HG02798 (cell line): Measurements from ENCODE around the gene CFAP74.

Source experiments
- ATAC-seq: cut with Tn5 transposase; IDR thresholded peaks from one replicate; pipeline ENCODE4 v1.9.1; 2021; ENCODE audit warnings: mild to moderate bottlenecking; ENCODE audit not compliant: unreplicated experiment, poor library complexity

CFAP74 gene, protein sequence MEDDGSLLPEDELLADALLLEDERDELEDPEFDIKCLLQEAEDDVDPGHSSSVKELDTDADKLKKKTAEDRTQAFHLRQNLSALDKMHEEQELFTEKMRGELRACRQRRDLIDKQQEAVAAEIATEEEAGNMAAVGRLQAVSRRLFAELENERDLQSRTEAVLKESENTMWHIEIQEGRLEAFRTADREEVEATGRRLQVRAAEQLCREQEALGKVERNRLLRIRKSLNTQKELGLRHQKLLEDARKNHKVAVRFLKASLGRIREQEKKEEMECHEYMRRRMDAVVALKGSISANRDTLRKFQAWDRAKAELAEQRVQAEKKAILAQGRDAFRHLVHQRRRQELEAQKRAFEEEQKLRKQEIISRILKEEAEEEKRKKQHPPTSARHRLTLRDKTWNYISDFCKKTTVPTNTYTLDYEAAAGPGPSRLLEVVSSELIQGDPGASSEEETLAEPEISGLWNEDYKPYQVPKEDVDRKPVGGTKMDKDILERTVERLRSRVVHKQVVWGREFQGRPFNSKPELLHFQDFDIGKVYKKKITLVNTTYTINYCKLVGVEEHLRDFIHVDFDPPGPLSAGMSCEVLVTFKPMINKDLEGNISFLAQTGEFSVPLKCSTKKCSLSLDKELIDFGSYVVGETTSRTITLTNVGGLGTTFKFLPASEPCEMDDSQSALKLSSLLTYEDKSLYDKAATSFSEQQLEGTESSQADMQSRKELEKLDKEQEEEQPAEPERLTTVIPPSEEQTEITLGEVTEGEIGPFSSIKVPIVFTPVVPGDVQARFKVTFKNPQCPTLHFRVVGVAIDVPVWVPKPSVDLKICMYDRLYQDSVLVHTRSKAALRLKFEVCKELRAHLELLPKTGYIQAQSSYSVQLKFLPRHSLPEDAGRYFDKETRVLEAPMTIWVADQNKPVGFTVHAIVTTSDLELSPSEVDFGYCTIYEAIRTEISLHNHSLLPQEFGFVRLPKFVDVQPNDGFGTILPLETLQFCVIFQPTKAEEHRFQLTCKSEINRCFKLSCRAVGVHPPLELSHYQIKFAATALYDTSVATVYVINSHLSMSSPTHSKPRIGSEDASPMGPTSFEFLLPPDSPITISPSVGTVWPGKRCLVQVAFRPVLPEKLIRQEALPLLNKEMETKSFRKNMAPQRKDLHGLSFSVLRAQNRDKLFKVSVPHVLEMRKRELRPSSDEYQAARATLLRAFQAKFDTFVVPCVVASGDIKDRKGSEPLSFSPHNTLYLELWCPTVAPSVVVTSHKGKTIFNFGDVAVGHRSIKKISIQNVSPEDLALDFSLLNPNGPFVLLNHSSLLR (N-terminal part only)

DNA sequence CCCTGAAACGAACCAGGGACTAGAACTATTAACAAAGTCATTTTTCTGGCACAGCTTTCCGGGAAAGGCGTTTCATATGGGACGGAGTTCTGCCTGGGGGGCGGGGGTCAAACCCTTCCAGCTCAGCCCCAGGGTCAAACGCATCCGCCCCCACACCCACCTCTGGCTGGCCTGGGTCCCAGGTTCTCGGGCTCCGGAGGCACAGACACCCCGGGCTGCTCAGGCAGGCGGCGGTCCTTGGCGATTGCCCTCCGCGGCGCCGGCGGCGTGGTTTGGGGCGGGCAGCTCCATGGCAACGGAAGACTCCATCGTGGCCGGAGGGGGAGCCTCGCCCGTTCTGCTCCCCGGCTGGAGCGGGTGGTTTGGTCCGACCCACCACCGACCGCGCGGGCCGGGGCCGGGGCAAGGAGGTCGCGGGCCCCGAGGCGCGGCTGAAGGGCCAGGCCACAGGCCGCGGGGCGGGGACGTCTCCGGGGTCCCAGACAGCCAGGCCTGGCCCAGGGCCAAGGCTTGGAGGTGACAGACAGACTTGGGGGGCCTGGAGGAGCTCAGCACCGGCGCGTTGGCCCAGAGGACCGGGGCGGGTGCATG is at the start of gene CFAP74:
Gene CFAP74, minus strand, starts transcription at position 246 of the 591 bp plus-strand sequence. CDS start 12,830 bp downstream, outside the sequence.
- no peak for ATAC-seq

DNA sequence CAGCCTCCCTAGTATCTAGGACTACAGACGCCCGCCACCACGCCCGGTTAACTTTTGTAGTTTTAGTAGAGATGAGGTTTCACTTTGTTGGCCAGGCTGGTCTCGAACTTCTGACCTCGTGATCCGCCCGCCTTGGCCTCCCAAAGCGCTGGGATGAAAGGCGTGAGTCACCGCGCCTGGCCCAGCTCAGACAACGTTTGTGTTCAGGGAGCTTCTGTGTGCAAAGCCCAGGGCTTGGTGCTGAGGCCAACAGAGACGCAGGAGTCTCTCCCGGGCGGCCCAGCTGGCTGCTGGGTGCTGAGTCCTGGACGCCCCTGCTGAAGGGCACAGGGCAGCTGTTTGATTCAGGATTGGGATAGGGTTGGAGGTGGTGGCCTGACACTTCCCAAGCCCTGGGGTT is 49.6 kb upstream of the CFAP74 start:
- ATAC-seq: no peak

DNA sequence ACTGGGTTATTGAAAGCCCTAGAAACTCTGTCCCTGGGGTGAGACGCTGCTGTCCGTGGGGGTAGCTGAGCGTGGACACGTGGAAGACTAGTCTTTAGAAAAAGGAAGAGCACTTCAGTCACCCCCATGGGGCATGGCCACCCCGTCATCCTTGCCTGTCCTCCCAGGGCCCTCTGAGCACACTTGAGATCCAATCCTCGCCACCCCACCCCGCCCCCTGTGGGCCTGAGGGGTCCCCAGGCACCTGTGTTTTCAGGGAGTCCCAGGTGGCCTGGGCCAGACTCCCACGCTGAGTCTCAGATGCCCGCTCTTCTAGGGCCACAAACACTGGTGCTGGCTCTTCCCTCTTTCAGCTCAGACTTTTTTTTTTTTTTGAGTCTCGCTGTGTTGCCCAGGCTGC is 49.2 kb upstream of the CFAP74 start:
- no peak for ATAC-seq

DNA sequence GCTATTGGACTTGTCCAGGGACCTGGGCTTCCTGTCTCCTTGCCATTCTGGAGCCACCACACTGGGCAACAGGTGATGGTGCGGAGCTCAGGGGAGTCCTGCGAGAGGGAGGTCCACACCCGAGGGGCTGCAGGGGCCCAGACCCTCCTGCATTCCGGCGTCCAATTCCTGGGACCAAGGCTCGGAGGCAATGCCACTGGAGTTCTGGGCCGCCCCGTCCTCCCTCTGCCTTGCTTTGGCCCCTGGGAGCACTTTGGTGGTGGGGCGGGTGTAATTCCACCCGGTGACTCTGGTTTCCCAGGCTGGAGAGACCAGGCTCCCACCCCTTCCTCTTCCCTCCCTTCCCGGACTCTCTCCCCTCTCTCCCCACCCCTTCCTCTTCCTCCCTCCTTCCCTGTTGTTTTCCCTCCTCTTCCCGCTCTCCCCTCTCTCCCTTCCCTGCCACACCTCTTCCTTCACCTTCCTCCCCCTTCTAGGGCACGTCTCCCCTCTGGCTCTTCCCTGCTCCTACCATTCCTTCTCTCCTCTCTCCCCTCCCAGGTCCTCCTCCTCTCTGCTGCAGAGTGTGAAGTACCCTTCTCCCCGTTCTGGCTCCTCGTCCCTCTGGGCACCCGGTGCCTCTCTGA is 48.6 kb upstream of the CFAP74 start:
- no peak for ATAC-seq

DNA sequence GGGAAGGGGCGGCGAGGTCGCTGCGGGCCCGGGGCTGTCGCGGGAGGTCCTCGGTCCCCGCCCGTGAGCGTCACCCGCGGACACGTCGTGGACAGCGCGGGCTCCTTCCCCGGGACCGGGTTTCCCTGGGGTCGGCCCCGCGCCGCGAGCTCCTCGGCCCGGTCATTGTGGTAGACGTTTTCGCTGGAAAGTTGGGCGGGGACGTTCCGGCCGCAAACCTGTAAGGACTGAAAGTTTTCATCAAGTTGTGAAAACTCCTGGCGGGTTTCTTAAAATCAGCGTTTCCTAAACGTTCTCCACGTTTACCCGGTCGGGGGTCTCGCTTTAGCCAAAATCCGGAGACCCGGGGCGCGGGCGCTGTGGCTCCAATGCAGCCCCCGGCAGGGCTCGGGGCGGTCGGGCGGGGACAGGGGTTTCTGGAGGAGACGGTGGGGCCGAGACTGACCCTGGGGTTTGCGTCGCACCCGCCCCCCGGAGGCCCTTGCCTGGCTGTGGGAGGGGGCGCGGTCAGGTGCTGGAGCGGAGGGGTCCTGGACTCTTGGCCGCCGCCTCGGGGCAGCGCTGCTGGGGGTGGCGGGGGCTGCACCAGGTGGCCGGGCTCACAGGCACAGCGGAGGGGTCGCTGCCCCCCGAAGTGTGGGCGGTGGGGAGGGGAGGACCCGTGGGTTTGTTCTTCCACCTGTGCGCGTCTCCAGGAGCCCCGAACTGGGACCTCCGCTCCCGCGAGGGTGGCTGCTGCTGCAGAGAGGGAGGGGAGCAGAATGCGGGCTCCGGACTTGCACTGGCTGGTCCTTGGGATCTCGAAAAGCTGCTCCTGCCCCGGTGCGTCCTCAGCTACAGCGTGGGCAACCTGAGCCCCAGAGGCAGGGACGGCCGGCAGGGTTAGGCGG is 47.5 kb upstream of the CFAP74 start:
- ATAC-seq: no peak

DNA sequence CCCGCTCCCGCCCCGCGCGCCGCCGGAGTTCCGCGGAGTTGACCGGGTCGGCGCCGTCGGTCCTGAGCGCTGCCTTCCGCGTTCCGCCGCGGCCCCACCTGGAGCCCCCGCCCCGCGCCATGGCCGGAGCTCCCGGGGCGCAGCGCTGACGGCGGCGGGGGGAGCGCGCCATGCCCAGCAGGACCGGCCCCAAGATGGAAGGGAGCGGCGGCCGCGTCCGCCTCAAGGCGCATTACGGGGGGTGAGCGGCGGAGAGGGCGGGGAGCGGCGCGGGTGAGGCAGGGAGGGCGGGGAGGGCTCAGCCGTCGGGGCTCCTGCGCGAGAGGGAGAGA is 46.8 kb upstream of the CFAP74 start:
- ATAC-seq: no peak

DNA sequence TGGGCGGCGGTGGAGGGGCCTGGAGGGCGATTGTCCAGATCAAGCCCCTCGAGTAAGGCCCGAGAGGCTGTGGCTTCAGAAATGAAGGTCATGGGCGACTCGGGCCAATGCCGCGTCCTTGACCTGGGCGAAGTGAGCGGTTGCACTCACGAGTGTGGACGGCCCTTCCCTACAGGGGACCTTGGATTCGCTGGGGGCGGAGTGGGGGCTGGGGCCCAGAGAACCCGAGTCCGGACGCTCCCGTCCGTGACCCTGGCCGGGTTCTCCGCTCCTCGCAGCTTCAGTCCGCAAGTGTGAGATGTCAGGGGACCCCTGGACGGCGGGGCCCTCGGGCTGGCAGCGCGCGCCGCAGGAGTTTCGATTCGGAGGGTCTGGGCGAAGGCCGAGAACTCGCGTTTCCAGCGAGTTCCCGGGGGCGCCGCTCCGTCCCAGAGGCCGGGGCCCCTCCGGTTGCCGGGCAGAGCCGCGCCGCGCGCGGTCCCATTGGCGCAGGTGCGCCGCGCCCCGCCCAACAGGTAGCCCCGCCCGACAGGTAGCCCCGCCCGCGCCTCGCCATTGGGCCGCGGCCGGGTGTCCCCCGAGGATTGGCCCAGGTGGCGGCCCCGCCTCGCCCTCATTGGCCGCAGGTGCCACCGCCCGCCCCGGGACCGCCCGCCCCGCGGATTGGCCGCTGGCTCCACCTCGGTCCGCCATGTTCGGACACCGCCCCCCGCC is 46.3 kb upstream of the CFAP74 start, which contains the start of gene PRKCZ:
Gene PRKCZ, plus strand, starts transcription at position 694 of the 714 bp plus-strand sequence. CDS start 220 bp downstream, outside the sequence.
- ATAC-seq: peak; percentile 68

DNA sequence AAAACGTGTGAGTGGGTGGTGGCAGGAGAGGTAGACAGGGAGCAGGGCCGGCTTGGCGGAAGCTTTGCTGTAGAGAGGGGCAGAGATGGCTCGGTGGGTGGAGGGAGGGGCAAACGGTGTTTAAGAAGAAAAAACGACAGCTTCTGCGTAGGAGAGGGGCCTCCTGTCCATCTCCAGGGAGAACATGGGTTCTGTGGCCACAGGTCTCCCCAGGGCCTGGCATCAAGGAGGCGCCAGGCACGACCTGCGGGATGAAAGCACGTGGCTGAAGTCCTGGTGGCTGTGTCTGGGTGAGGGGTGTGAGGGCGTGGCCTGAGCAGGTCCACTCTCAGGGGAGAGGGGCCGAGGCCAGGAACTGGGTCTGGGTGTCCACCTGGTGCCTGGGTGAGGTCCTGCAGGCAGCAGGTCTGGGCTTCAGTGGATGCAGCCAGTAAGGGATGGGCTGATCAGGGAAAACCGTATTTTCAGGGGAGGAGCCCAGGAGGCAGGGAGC is 45.7 kb upstream of the CFAP74 start:
- ATAC-seq: no peak

DNA sequence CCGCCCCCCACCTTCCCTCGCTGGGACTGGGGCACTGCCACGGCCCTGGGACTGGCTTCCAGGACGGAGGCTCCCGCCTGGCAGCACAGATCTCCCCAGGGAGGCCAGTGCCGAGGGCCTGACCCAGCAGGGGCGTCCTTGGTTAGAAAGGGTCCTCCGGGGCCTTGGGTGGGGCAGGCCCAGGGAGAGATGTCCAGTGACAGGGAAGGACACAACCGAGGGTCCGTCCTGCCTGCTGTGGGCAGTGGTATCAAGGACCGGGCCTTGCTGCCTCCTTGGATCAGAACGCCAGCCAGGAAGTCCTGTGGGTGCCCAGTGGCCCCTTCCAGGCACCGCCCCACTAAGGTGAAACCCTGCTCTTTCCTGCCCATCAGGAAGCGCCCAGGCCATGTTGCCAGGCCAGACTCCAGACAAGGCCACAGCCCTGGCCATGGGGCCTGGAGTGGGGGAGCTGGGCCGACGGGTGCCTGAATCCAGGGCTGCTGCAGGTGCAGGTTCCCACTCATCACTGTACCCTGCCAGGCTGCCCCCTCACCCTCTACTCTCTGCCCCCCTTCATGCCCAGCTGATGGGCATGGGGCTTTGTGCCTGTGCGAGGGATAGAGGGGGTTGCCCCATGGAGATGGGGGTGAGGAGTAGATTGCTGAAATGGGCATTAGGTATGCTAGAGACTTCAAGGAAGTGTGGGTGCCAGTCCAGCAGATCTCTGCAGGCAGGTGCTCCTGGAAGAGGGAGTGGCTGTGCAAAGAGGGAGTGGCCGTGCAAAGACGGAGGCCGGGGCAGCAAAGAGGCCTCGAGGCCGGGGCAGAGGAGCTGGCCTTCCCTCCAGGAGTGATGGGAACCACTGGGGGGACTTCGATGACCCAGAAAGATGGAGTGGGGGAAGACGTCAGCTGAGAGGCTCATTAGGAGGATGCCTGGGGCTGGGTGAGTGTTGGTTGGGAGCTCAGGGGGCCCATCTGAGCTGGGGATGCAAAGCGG is 44.5 kb upstream of the CFAP74 start:
- ATAC-seq: no peak

DNA sequence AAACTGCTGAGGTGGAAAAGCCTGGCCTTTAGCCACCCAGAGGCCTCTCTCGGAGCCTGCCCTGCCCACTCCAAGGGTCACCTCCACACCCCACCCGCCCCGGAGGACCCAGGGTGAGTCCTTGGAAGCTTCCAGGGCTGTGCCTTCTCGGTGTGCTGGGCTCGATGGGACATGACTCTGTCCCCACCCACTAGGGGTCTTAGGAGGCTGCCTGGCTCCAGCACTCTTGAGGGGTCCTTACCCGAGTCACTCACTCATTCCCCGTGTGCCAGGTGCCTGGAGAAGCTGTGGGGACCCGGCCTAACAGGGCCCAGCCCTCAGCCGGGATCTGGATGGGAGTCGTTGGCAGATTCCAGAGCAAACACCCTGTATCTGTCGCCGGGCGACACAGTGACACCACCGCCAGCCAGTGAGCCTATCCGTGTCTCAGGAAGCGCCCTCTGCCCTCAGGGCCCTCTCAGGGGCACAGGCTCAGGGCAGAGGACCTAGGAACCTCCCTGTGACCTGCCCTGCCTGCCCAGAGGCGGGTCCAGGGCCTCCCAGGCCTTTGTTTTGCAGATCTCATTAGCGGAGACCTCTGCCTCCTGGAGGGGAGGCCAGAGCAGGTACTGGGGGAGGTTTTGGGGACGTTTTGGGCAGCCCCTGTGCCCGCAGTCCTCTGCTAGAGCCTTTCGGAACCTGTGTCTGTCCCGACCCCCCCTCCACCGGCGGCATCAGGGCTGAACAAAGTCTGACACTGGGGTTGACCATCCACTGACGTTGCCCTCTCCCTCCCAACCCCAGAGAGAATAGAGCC is 43.6 kb upstream of the CFAP74 start:
- no peak for ATAC-seq

DNA sequence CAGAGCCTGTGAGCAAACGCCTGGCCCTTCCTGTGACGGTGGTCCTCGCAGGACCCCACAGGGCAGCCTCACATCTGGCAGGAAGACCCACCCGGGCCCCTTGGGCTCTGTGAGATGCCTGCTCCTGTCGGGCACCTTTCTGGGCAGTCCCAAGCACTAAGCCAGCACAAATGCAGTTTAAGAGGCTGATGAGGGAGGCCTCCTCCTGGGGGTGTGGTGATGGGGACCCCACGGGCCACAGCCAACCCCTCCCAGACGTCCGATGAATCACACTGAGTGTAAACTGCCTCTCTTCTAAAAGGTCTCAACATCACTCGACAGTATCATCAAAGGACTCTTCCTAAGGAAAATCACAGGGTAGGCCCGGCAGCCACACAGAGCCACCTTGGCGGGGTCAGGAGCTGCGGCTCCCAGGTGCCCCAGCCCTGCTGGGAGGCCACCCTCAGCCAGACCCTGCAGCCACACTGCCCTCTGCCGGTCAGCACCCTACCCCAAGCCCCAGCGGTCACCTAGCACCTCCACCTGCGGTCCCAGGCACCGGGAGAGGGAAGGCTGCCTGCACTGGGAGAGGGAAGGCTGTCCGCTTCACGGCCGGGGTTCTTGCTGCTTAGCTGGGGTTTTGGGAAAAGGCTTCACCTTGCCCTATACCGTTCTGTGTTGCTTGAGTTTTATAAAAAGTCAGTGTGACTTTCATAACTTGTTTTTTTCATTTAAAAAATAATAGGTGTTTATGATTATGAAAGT is 42.8 kb upstream of the CFAP74 start:
- ATAC-seq: no peak

DNA sequence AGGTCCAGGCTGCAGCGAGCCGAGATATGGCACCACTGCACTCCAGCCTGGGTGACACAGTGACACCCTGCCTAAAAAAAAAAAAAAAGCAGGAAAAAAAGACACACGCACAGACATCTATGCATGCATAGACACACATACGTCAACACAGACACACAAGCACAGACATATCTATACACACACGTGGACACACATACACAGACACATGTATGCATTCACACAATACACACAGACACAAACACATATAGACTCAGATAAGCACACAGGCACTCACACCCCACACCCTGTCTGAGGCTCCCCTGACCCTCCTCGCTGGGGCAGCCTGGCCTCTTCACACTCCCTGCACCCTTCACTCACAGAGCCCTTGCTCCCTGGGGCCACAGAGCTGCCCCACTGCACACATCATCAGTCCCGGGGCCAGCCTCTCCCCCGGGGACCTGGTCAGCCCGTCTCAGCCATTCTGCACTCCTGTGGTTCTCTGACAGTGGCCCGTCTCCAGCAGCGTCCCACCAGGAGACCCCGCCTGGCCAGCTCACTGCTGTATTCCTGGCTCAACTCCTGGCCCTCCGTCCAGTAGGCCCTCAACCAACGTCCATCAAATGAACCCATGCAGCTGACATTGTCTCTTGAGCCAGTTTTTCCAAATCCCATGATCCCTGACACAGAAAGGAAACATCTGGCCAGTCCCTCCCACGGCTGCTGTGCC is 42.0 kb upstream of the CFAP74 start:
- ATAC-seq: no peak

DNA sequence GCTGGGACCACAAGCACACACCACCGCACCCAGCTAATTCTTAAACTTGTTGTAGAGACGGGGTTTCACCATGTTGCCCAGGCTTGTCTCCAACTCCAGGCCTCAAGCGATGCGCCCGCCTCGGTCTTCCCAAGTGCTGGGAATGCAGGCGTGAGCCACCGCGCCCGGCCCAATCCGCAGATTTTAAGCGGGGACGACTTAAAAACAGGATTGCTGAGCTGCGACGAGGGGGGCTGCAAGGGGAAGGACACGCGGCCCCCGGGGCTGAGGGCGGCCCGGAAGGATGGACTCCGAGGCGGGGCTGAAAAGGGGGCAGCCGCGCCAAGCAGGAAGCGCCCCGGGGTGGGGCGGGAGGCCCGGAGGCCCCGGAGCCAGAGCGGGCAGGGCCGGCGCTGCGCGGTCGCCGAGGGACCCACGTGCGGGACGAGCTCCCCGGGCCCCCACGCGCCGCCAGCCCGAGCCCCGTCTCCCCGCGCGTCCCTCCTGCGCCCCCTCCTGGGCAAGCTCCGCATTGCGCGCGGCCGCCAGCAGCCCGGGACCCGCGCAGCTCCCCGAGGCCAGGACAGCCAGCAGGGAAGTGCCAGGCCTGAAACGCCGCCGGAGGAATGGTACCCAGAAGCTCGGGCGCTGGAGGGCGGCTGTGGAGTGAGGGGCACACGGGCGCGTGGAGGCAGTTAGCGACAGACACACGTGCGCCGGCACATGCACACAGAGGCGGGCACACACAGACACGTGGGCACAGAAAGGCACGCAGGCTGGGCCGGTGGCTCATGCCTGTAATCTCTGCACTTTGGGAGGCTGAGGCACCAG is 41.1 kb upstream of the CFAP74 start:
- ATAC-seq: no peak

DNA sequence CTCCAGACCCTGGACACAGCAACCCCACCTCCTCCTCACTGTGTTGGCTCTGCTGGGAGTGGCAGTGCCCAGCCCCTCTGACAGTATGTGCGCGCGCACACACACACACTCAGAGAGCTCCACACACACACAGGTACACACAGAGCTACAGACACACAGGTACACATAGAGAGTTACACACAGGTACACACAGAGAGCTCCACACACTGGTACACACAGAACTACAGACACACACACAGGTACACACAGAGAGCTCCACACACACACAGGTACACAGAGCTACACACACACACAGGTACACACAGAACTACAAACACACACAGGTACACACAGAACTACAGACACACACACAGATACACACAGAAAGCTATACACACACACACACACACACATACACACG is 40.3 kb upstream of the CFAP74 start:
- ATAC-seq: no peak
